Measurements from ENCODE around the gene LMO2. TPM values are rescaled to one million over a fixed set of nuclear protein-coding genes. Genes with fewer than 3 reads are reported as not detected.

The LMO2 gene
- 10 to 100 TPM in 3 of 4 donors, 1 to 10 TPM in 1; 9.4 to 53.3 (median 25.8) TPM for total RNA-seq

DNA sequence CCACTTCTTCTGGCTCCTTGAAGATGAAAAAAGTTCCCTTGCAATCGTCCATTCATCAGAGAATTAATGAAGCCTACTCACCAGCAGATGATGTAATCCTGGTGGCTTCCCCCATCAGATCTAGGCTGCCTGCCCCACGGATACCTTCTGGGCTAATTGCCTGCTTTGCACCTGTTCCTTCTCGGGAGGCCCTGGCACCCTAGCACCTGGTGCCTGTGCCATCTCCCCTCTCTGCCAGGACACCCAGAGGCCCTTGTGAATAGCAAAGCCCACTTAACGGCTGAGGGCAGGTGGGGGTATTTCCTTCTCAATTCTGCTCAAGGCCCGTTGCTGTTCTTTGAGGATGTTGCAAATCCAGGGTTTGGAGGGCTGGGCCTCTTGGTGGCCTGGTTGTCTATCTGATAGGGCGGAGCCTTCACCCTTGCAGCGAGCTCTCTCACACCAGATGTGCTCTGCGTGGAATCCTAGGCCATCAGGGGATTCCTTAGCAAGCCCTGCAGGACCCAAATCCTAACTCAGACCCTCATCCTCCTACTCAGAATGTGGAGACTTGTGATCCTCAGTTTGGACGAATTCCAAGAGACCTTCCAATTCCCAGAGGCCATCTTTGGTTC, at the start of gene LMO2:
TSS of gene LMO2 (minus strand) at position 363 of the 614 bp plus-strand sequence. CDS start 22,360 bp downstream, outside the sequence.
- TF ChIP-seq, protein P1, sequence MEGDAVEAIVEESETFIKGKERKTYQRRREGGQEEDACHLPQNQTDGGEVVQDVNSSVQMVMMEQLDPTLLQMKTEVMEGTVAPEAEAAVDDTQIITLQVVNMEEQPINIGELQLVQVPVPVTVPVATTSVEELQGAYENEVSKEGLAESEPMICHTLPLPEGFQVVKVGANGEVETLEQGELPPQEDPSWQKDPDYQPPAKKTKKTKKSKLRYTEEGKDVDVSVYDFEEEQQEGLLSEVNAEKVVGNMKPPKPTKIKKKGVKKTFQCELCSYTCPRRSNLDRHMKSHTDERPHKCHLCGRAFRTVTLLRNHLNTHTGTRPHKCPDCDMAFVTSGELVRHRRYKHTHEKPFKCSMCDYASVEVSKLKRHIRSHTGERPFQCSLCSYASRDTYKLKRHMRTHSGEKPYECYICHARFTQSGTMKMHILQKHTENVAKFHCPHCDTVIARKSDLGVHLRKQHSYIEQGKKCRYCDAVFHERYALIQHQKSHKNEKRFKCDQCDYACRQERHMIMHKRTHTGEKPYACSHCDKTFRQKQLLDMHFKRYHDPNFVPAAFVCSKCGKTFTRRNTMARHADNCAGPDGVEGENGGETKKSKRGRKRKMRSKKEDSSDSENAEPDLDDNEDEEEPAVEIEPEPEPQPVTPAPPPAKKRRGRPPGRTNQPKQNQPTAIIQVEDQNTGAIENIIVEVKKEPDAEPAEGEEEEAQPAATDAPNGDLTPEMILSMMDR (IDR thresholded peaks at IDR 0.05) = no peak
- ATAC-seq (ENCODE audit: low FRiP score) = no peak
- no peak for DNase-seq (ENCODE audit: low spot score)

DNA sequence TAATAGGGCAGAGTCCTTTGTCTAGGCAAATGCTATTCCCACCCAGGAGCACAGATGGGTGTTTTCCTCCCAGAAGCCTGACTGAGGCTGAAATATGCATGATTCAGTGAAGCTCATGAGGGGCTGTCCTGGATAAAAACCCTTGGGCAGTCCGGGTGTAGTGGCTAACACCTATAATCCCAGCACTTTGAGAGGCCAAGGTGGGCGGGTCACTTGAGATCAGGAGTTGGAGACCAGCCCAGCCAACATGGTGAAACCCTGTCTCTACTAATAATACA, 48.6 kb upstream of the LMO2 start:
- ATAC-seq (ENCODE audit: low FRiP score) (no peak), DNase-seq (ENCODE audit: low spot score) (no peak)
- TF ChIP-seq, protein P1 (IDR thresholded peaks at IDR 0.05) = no peak

DNA sequence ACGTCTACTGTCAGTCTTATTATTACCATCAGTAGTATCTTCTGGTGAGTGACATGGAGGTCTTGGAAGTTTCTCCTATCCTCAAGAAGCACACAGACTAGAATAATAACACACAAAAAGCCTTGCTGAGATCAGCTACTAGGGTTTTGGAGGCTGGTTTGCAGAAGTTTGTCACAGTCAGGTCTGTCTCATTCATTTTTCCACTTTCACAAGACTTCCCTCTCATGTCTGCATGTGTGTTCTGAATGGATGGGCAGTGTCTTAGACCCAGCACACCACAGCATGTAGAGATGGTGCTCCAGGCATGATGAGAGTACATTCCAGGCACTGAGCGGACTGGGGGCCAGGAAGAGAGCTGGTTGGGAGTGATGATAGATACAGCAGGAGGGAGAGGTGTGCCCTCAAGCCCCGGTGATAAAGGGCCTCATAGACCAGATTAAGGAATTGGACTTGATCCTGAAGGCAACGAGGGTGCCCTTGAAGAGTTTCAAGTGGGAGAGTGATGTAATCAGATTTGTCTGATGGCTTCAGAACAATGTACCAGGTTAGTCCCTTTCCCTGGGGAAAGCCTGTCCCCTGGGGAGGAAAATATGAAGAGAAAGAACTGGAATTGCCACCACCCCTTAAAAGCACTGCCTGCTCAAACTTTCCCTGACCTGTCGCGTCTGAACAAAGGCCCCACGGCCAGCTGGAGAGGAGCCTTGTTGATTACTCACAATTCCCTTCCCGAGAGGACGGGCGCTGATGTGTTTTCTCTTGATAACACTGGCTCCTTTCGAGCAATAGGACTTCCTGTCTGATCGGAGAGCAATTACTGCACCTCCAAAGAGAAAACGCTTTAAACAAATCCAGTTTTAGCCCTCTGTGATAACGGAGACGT, 45.1 kb upstream of the LMO2 start:
- no peak for DNase-seq (ENCODE audit: low spot score)
- ATAC-seq (ENCODE audit: low FRiP score) = peak; percentile 67
- TF ChIP-seq, protein P1 (IDR thresholded peaks at IDR 0.05) = no peak

DNA sequence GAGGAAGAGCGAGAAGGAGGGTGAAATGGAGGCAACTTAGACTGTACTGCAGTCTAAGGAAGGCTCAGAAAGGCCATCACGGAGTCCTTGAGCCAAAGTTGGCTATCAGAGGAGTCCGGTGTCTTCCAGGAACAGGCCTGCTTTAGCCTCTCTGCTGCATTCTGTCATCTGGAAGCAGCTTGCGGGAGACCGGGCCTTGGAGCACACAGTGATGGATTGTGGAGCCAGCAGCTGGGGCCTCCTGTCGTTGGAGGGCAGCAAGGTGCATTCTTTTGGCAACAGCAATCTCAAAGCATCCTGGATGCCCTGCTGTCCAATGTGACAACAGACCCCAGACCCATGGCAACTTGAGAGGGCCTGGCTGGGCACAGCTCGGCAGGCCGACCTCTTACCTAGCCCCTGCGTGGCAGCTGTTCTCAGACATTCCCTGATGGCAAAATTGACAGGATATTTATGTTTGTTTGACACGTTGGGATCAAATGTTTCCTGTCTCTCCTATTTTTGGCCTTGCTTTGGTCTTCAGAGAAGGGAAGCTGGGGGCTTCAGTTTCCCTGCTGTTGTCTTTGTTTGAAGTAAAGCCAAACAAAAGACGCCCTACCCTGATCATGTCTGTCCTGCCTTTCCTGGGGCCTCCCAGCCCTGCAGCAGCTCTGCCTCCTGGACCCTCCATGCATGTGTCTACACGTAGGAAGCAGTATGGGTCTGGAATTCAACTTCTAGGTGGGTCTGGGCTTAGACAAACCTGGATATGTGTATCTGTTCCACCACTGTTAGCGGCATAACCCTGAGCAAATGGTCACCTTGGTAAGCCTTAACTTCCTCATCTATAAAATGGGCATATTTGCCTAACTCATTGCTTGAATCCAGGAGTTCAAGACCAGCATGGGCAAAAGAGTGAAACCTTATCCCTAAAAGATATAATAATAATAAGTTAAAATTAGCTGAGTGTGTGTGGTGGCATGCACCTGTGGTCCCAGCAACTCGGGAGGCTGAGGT, 43.9 kb upstream of the LMO2 start:
- TF ChIP-seq, protein P1 (IDR thresholded peaks at IDR 0.05) = no peak
- ATAC-seq (ENCODE audit: low FRiP score) (no peak), DNase-seq (ENCODE audit: low spot score) (no peak)

DNA sequence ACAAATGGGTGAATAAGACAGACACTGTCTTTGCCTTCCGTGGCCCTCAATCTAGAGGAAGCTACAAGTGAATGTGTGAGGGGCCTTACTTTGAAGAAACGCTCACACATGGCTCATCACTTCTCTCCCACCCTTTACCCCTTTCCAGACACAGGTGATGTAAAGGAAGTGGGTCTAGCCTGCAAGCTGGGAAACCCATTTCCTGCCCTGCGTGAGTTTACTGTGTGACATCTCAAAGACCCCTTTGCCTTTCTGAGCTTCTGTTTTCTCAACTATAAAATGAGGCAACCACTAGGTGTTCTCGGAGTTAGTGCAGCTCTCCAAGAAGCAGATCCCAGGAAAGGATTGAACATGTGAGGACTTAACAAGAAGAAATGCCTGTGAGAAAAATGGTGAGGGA, 43.1 kb upstream of the LMO2 start:
- ATAC-seq (ENCODE audit: low FRiP score) = no peak
- no peak for DNase-seq (ENCODE audit: low spot score)
- TF ChIP-seq, protein P1 (IDR thresholded peaks at IDR 0.05) = no peak

DNA sequence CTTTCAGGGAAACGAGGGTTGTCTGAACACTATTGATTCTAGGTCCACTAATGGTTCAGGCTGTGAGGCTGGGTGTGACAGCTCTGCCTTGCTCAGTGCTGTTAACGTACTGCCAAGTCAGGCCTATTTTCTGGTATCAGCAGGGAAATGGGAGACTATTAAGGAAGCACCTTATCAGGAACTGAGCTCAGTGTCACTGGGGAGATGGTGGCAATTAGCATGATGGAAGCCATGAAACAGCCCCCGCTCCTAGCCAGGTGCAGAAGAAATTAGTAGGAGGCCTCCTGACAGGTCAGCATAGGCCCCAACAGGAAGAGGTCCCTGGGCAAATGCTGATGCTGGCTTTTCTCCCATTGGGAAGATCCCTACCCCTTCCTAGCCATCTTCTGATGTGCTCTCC, 42.6 kb upstream of the LMO2 start:
- DNase-seq (ENCODE audit: low spot score) (no peak), ATAC-seq (ENCODE audit: low FRiP score) (no peak)
- TF ChIP-seq, protein P1 (IDR thresholded peaks at IDR 0.05) = no peak

All from omental fat pad (tissue), 4 donors.